ENCODE data around the gene RALGAPB.
A peak's percentile ranks its signal among the peaks of the same experiment; 100 is the strongest.

RALGAPB gene

DNA sequence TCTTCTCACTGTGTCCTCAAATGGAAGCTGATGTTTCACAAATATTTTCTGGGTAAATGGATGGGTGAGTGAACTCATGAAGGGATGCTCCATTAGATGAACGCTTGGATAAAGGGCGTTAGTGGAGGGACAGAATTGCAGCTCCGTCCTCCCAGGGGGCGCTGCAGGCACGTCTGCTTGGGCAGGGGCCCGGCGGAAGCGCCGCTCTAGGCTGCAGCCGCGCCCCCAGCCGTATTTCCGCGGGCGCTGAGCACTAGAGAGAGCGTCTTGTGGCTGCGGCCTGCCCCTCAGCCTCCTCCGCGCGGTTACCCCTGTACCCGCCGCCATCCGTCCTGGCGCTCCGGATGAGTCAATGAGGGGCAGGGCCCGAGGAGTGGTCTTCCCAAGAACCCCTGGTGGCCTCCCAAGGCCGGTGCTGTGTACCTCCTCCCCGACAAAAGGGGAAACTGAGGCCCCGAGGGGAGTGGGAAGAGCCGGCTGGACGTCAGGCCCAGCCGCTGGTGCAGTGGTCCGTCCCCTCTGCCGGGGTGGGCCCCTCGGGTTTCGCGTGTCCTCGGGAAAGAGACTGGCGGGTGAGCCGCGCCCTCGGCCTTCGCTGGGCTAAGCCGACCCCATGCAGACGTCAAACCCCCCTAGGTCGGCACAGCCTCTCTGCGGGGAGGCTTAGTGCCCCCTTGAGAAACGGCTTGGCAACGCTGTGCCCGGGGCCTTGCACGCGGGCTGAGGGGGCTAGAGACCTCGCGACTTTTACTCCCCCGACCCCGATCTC is 26.0 kb upstream of the RALGAPB start:
- peak overlapping the region; percentile 60 for H3K4me3 ChIP-seq (ENCODE audit: low read length)
- WGBS (ENCODE audit: insufficient coverage, insufficient read length): no CpG with 5 or more reads among the region's 56 CpGs
- DNase-seq (ENCODE audit: low read depth, low spot score): peak; percentile 81
- H3K4me1 ChIP-seq (ENCODE audit: control insufficient read depth, insufficient read depth, low read length): peaks cover 2% of the 10 kb centered on the region; the same call in 1 of the 2 replicates
- no peaks in the 10 kb centered on the region for H3K27me3 ChIP-seq (ENCODE audit: control insufficient read depth, insufficient read depth, low read length)
- H3K9me3 ChIP-seq (ENCODE audit: control insufficient read depth, insufficient read depth, low read length): no peaks in the 10 kb centered on the region
- peaks cover 6% of the 10 kb centered on the region; the same call in 1 of the 2 replicates for H3K36me3 ChIP-seq (ENCODE audit: control insufficient read depth, insufficient read depth, low read length)
- no peak overlapping the region for H3K27ac ChIP-seq (ENCODE audit: low read length)

DNA sequence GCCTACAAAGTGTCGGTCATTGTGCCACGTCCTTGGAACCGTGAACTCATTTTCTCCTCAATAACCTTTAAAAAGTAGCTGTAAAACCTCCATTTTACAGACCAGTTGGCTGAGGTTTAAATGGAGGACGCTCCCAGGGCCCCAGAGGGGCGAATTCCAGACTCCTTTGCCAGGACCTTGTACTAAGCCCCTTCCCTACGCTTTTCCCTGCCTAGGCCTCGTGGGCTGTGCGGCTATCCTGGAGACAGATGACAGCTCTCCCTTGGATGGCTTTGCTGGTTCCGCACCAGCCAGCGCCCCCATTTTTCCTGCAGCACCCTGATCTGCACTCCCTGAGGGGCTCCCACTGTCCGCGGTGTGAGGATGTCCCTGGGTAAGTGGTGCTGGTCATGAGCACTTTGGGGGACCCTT is 25.4 kb upstream of the RALGAPB start:
- Histone ChIP-seq H3K9me3 (ENCODE audit: control insufficient read depth, insufficient read depth, low read length) (no peaks in the 10 kb centered on the region), H3K27ac (ENCODE audit: low read length) (no peak overlapping the region), H3K4me3 (ENCODE audit: low read length) (peak overlapping the region; percentile 60; the same call in 1 of the 2 replicates), H3K4me1 (ENCODE audit: control insufficient read depth, insufficient read depth, low read length) (peaks cover 2% of the 10 kb centered on the region; the same call in 1 of the 2 replicates), H3K27me3 (ENCODE audit: control insufficient read depth, insufficient read depth, low read length) (no peaks in the 10 kb centered on the region), H3K36me3 (ENCODE audit: control insufficient read depth, insufficient read depth, low read length) (peaks cover 6% of the 10 kb centered on the region; the same call in 1 of the 2 replicates)
- WGBS (ENCODE audit: insufficient coverage, insufficient read length): no CpG with 5 or more reads among the region's 12 CpGs
- no peak for DNase-seq (ENCODE audit: low read depth, low spot score)

- Histone ChIP-seq H3K9me3 (ENCODE audit: control insufficient read depth, insufficient read depth, low read length) (no peaks in the 10 kb centered on the region), H3K27me3 (ENCODE audit: control insufficient read depth, insufficient read depth, low read length) (no peaks in the 10 kb centered on the region), H3K27ac (ENCODE audit: low read length) (no peak overlapping the region), H3K4me1 (ENCODE audit: control insufficient read depth, insufficient read depth, low read length) (peaks cover 2% of the 10 kb centered on the region; the same call in 1 of the 2 replicates), H3K4me3 (ENCODE audit: low read length) (no peak overlapping the region), H3K36me3 (ENCODE audit: control insufficient read depth, insufficient read depth, low read length) (peaks cover 6% of the 10 kb centered on the region; the same call in 1 of the 2 replicates)
- no CpG with 5 or more reads among the region's 10 CpGs for WGBS (ENCODE audit: insufficient coverage, insufficient read length)
- DNase-seq (ENCODE audit: low read depth, low spot score): no peak
Measured at GRCh38 chr20:38447931-38448675, 24.5 kb upstream of the RALGAPB start.

GRCh38 chr20:38449046-38449445 is 23.6 kb upstream of the RALGAPB start:
- WGBS (ENCODE audit: insufficient coverage, insufficient read length): no CpG with 5 or more reads among the region's 3 CpGs
- H3K4me3 ChIP-seq (ENCODE audit: low read length): no peak overlapping the region
- no peaks in the 10 kb centered on the region for H3K9me3 ChIP-seq (ENCODE audit: control insufficient read depth, insufficient read depth, low read length)
- no peaks in the 10 kb centered on the region for H3K27me3 ChIP-seq (ENCODE audit: control insufficient read depth, insufficient read depth, low read length)
- DNase-seq (ENCODE audit: low read depth, low spot score): no peak
- peaks cover 6% of the 10 kb centered on the region; the same call in 1 of the 2 replicates for H3K36me3 ChIP-seq (ENCODE audit: control insufficient read depth, insufficient read depth, low read length)
- H3K4me1 ChIP-seq (ENCODE audit: control insufficient read depth, insufficient read depth, low read length): peaks cover 2% of the 10 kb centered on the region; the same call in 1 of the 2 replicates
- H3K27ac ChIP-seq (ENCODE audit: low read length): no peak overlapping the region

DNA sequence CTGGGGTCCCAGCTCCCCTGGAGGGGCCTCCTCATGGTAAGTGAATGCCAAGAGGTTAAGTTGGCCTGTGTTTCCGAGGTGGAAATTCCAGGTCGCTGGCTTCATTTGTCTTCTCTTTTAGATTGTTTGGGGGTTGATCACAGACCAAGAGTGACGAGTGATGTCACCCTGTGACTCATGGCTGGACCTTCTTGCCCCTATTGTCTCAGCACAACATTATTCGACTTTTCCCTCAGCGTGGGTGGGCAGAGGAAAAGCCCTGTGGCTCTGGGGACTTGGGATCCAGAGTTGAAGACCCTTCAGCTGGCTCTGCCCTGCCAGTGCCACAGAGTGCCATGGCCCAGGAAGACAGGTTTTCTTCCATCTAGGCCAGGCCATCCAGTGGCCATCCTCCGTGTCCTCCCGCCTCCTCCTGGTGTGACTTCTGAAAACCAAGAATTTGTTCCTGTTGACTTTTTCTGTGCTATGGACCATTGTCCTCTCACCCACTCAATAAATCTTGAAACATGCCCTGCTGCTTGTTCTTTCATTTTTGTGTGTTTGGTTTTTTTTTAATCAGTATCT is 22.1 kb upstream of the RALGAPB start:
- Histone ChIP-seq H3K4me1 (ENCODE audit: control insufficient read depth, insufficient read depth, low read length) (peaks cover 2% of the 10 kb centered on the region; the same call in 1 of the 2 replicates), H3K36me3 (ENCODE audit: control insufficient read depth, insufficient read depth, low read length) (peaks cover 6% of the 10 kb centered on the region; the same call in 1 of the 2 replicates), H3K4me3 (ENCODE audit: low read length) (no peak overlapping the region), H3K27me3 (ENCODE audit: control insufficient read depth, insufficient read depth, low read length) (no peaks in the 10 kb centered on the region), H3K27ac (ENCODE audit: low read length) (no peak overlapping the region), H3K9me3 (ENCODE audit: control insufficient read depth, insufficient read depth, low read length) (no peaks in the 10 kb centered on the region)
- no peak for DNase-seq (ENCODE audit: low read depth, low spot score)
- no CpG with 5 or more reads among the region's 7 CpGs for WGBS (ENCODE audit: insufficient coverage, insufficient read length)

GRCh38 chr20:38452880-38453624 is 19.6 kb upstream of the RALGAPB start:
- H3K4me3 ChIP-seq (ENCODE audit: low read length): no peak overlapping the region
- H3K36me3 ChIP-seq (ENCODE audit: control insufficient read depth, insufficient read depth, low read length): peaks cover 6% of the 10 kb centered on the region; the same call in 1 of the 2 replicates
- H3K9me3 ChIP-seq (ENCODE audit: control insufficient read depth, insufficient read depth, low read length): no peaks in the 10 kb centered on the region
- no peaks in the 10 kb centered on the region for H3K27me3 ChIP-seq (ENCODE audit: control insufficient read depth, insufficient read depth, low read length)
- H3K4me1 ChIP-seq (ENCODE audit: control insufficient read depth, insufficient read depth, low read length): no peaks in the 10 kb centered on the region
- no peak for DNase-seq (ENCODE audit: low read depth, low spot score)
- WGBS (ENCODE audit: insufficient coverage, insufficient read length): no CpG with 5 or more reads among the region's 19 CpGs
- no peak overlapping the region for H3K27ac ChIP-seq (ENCODE audit: low read length)

- H3K9me3 ChIP-seq (ENCODE audit: control insufficient read depth, insufficient read depth, low read length): no peaks in the 10 kb centered on the region
- H3K27ac ChIP-seq (ENCODE audit: low read length): no peak overlapping the region
- H3K4me3 ChIP-seq (ENCODE audit: low read length): no peak overlapping the region
- H3K4me1 ChIP-seq (ENCODE audit: control insufficient read depth, insufficient read depth, low read length): no peaks in the 10 kb centered on the region
- H3K27me3 ChIP-seq (ENCODE audit: control insufficient read depth, insufficient read depth, low read length): no peaks in the 10 kb centered on the region
- DNase-seq (ENCODE audit: low read depth, low spot score): no peak
- H3K36me3 ChIP-seq (ENCODE audit: control insufficient read depth, insufficient read depth, low read length): peaks cover 4% of the 10 kb centered on the region; the same call in 1 of the 2 replicates
- no CpG with 5 or more reads among the region's 2 CpGs for WGBS (ENCODE audit: insufficient coverage, insufficient read length)
Measured at GRCh38 chr20:38453941-38454340, 18.7 kb upstream of the RALGAPB start.

DNA sequence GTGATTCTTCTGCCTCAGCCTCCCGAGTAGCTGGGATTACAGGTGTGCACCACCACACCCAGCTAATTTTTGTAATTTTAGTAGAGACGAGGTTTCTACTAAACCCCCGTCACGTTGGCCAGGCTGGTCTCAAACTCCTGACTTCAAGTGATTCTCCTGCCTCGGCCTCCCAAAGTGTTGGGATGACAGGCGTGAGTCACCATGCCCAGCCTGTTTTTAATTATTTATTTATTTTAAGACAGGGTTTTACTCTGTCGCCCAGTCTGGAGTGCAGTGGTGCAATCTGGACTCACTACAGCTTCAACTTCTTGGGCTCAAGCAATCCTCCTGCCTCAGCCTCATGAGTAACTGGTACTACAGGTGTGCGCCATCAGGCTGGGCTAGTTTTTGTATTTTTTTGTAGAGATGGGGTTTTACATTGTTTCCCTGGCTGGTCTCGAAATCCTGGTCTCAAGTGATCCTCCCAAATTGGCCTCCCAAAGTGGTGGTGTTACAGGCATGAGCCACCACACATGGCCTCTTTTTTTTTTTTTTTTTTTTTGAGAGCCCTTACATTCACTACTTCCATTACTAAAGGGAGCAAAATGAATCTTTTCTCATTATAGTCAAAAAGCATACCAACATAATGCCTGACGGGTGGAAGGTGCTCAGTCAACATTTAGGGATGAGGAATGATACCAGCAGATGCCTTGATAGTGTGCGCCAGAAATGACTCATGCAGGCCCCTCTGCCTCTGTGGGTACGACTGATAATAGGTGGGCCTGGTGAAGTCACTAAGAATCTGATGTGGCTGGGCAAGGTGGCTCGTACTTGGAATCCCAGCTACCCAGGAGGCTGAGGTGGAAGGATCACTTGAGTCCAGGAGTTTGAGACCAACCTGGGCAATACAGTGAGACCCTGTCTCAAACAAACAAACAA is 17.8 kb upstream of the RALGAPB start:
- no peaks in the 10 kb centered on the region for H3K4me1 ChIP-seq (ENCODE audit: control insufficient read depth, insufficient read depth, low read length)
- peaks cover 4% of the 10 kb centered on the region; the same call in 1 of the 2 replicates for H3K36me3 ChIP-seq (ENCODE audit: control insufficient read depth, insufficient read depth, low read length)
- DNase-seq (ENCODE audit: low read depth, low spot score): no peak
- H3K27ac ChIP-seq (ENCODE audit: low read length): no peak overlapping the region
- H3K4me3 ChIP-seq (ENCODE audit: low read length): no peak overlapping the region
- no peaks in the 10 kb centered on the region for H3K27me3 ChIP-seq (ENCODE audit: control insufficient read depth, insufficient read depth, low read length)
- no peaks in the 10 kb centered on the region for H3K9me3 ChIP-seq (ENCODE audit: control insufficient read depth, insufficient read depth, low read length)
- WGBS (ENCODE audit: insufficient coverage, insufficient read length): no CpG with 5 or more reads among the region's 13 CpGs

- H3K9me3 ChIP-seq (ENCODE audit: control insufficient read depth, insufficient read depth, low read length): no peaks in the 10 kb centered on the region
- no peaks in the 10 kb centered on the region for H3K27me3 ChIP-seq (ENCODE audit: control insufficient read depth, insufficient read depth, low read length)
- no peak for DNase-seq (ENCODE audit: low read depth, low spot score)
- no CpG with 5 or more reads among the region's 5 CpGs for WGBS (ENCODE audit: insufficient coverage, insufficient read length)
- no peaks in the 10 kb centered on the region for H3K36me3 ChIP-seq (ENCODE audit: control insufficient read depth, insufficient read depth, low read length)
- H3K4me1 ChIP-seq (ENCODE audit: control insufficient read depth, insufficient read depth, low read length): no peaks in the 10 kb centered on the region
- no peak overlapping the region for H3K4me3 ChIP-seq (ENCODE audit: low read length)
- H3K27ac ChIP-seq (ENCODE audit: low read length): no peak overlapping the region
Measured at GRCh38 chr20:38458314-38458713, 14.3 kb upstream of the RALGAPB start.
